Measurements from ENCODE around the gene ZFAND2B. TPM values are rescaled to one million over a fixed set of nuclear protein-coding genes. Genes with fewer than 3 reads are reported as not detected.

ZFAND2B gene
- total RNA-seq, 1 donor from 2014 or later = 52.6 TPM

DNA sequence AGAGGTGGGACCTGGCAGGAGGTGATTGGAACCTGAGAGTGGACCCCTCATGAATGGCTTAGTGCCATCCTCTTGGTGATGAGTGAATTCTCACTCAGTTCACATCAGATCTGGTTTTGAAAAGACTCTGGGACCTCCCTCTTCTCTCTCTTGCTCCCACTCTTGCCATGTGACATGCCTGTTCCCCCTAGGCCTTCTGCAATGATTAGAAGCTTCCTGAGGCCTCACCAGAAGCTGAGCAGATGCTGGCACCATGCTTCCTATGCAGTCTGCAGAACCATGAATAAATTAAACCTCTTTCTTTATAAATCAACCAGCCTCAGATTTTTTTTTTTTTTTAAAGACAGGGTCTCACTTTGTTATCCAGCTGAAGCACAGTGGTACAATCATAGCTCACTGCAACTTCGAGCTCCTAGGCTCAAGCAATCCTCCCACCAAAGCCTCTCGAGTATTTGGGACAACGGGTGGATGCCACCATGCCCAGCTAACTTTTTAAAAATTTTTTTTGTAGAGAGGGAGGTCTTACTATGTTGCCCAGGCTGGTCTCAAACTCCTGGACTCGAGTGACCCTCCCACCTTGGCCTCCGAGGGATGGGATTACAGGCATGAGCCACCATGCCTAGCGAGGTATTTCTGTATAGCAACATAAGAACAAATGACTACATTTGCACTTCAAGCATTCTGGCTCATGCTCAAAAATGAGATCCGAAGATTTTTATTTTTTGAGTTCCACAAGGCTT is 2.0 kb upstream of the ZFAND2B start:
- DNase-seq (ENCODE audit: low spot score) = no peak

DNA sequence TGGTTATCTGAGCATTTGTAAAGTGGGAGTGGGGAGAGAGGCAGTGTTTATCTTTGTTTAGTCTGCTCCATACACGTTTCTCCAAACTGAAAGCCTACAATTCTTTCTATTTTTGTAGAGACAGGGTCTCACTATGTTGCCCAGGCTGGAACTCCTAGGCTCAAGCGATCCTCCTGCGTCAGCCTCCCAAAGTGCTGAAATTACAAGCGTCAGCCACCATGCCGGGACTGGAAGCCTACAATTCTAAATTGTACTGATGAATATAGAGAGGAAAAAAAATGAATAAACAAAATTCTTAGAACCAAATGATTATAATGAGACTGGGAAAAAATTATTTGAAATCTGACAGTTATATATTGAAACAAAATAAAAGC is 1.4 kb upstream of the ZFAND2B start:
- DNase-seq (ENCODE audit: low spot score) = no peak

DNA sequence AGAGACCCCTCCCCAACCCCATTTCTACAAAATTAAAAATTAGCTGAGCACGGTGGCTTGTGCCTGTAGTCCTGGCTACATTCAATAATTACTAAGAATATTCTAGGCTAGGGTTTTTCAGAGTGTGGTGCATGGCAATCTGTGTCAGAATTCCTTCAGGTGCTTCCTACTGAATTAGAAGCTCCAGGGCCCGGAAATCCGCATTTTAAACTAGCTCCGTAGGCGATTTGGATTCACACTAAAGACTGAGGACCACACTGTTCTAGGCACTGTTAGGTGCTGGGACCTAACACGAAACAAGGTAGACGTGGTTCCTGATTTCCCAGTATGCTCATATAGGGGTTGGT is 628 bp upstream of the ZFAND2B start:
- DNase-seq (ENCODE audit: low spot score) = no peak

DNA sequence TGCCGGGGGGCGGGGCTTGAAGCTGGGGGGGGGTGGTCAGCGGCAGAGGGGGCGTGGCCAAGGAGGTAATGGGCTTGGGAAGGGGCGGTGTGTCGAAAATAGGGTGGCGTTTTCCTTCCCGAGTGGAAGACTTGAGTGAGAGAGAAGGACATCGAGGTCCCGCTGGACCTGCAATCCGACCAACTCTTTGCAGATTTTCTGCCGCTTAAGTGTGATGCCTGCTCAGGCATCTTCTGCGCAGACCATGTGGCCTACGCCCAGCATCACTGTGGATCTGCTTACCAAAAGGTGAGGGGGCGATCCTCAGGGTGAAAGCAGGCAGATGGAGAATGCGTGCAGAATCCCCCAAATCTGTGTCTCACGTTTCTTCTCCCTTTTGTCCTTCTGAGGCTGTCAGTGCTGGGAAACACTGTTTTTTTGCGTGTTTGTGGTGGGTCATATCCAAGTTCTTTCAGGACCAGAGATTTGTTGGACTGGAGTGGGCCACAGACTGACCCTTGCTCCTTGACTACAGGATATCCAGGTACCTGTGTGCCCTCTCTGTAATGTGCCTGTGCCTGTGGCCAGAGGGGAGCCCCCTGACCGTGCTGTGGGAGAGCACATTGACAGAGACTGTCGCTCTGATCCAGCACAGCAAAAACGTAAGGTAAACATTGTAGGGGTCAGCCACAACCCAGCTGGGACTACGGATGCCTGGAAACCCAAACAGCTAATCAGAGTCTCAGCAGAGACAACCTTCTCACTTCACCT is 727 bp downstream of the ZFAND2B start:
- DNase-seq (ENCODE audit: low spot score) = no peak

DNA sequence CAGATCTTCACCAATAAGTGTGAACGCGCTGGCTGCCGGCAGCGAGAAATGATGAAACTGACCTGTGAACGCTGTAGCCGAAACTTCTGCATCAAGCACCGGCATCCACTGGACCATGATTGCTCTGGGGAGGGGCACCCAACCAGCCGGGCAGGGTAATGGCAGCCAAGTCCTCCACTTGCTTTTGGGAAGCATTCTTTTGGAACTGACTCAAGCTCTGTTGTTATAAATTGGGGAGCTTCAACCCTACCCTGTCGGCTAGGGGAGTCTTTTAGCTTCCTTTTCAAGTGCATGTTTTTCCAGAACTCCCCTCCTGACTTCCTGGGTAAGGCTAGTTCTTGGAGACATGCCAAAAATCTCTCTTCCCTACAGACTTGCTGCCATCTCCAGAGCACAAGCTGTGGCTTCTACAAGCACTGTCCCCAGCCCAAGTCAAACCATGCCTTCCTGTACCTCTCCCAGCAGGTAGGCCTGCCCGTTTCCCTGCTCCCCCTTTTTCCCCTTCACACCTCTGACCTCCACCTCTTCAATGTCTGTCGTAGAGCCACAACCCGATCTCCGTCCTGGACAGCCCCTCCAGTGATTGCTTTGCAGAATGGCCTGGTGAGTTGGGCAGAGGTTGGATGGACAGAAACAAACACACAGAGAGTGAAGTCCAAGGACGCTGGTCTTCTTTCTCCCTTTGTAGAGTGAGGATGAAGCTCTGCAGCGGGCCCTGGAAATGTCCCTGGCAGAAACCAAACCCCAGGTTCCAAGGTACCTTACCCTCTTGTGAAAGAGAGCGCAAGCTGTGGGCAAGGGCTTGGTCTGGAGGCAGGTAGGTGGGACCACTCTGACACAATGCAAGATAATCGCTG is 1.5 kb downstream of the ZFAND2B start:
- no peak for DNase-seq (ENCODE audit: low spot score)

DNA sequence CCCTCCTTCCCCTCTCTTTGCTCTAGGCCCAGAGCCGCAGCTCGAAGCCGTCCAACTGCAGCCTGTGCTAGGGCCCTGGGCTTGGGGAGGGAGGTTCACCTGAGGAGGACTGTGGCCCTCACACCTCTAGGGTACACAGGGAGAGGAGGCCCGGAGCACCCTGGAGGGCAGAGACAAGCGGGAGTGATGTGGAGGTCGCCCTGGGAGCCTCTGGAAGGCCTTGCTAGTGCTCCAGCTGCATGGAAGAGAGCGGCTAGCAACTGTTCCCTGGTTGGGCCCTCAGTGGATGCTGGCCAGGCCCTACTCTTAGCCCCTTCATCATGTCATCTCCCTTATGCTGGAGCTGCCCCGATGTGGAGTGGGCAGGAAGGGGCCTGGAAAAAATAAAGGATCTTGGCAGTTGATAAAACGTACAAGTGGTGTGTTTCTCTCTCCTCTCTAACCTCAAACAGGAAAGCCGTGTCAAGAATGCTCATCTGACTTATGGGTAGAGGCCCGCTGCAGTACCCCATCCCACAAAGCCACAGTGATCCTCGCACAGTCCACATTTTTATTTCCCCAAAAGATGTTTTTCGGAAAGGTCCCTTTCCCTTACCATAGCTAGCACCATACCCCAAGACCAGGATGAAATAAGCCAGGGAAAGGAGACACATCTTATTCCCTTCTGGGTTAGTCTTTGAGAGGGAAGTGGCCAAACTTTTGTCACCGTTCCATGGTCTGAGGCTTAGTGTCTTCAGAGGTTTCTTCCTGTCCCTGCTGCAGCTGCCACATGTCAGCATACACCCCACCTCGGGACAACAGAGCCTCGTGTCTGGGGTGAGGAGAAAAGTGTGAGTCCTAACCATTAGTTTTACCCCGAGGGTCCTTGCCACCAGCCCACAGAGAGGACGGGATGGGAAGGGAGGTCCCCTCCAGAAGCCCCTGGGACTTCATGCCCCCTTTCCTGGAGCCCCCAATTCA is 2.9 kb downstream of the ZFAND2B start:
- DNase-seq (ENCODE audit: low spot score) = no peak

DNA sequence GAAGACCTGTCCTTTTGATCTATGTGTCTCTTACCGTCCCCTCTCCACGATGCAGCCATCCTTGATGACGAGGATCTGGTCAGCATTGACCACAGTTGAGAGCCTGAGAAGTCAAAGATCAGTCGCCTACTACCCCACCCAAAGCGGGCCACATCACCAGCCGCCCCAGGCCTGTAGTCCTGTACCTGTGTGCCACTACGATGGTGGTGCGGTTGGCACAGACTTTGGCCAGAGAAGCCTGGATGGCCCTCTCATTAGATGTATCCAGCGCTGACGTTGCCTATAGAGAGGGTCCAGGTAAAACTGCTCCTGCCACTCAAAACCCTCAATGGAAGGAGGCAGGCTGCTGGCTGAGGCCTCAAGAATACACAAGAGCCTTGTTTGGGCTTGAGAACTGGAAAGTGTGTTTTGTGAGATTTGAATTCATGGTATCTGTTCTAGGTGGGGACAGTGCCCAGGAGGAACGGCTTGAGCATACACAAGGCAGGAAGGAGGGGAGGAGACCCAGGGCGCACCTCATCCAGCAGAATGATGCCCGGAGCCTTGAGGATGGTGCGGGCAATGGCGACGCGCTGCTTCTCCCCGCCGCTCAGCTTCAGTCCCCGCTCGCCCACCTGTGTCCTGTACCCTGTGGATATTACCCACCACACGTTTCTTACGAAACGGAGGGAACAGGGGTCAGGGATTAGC is 3.8 kb downstream of the ZFAND2B start:
- DNase-seq (ENCODE audit: low spot score) = no peak

DNA sequence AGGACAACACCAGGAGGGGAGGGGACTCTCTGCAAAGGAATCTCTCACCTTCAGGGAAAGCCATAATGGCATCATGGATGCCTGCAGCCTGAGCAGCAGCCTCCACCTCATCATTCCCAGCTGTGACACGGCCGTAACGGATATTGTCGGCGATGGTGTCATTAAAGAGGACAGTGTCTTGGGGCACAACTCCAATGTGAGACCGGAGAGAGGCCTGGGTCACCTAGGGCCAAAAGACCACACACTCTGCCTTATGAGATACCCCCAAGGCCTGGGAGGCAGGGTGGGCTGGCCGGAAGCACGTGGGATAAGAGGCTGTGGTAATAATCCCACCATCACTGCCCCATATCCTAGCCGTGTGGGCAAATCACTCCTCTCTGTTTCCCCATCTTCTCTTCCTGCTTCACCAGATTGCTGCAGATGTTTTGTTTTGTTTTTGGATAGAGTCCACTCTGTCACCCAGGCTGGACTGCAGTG is 4.3 kb downstream of the ZFAND2B start:
- DNase-seq (ENCODE audit: low spot score) = no peak

DNA sequence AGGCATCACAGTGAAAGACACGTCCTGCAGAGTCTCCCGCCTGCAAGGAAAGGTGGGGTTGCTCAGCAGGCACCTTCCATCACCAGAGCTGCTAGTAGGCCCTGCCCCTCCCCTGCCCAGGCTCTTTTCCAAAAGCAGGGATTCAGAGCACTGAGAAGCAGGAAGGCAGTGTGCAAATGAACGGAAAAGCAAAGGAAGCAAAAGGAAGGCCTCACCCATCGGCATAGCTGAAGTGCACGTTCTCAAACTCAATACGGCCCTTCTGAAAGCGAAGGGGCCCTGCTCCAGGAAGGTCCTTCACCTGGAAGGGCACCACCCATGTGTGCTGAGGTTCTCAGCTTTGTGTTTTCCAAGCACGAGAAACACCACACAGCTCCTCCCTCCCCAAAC is 6.4 kb downstream of the ZFAND2B start:
- DNase-seq (ENCODE audit: low spot score) = no peak

DNA sequence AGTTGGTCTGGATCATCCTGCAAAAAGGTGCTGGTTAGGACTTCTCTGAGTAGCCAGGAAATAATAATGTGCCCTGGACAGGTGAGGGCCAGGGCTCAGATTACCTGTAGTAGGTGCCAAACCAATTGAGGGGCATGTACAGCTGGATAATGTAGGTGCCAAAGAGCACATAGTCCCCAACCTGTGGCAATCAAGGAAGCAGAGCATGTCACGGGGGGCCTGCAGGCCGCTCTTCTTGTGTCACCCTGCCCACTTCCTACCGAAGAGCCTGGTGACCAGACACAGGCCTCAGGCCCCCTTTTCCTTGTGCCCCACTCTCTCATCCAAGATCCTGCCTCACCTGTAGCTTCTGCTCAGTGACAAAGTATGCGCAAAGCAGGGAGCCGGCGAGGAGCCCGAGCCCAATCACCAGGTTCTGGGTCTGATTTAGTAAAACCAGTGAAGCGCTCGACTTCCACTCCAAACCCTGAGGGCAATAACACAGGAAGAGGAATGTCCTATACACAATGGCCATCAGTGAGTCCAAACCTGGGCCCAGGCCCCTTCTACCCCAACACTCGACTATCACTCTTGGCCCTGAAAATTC is 7.0 kb downstream of the ZFAND2B start:
- no peak for DNase-seq (ENCODE audit: low spot score)

DNA sequence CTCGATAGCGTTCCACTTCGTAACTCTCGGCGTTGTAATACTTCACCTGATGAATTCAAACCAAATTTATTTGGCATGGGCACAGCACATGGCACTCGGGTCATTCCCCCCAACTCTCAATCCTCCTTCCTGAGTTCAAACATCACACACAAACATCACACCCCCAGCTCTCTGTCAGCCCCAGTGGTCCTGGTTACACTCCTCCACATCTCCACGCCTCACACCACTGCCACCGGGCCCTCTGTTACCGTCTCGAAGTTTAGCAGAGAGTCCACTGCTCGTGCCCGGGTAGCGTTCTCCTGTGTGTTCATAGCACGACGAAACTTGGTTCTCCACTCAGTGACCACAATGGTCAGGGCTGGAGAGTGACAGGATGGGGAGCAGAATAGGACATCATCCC is 7.6 kb downstream of the ZFAND2B start:
- DNase-seq (ENCODE audit: low spot score) = no peak

DNA sequence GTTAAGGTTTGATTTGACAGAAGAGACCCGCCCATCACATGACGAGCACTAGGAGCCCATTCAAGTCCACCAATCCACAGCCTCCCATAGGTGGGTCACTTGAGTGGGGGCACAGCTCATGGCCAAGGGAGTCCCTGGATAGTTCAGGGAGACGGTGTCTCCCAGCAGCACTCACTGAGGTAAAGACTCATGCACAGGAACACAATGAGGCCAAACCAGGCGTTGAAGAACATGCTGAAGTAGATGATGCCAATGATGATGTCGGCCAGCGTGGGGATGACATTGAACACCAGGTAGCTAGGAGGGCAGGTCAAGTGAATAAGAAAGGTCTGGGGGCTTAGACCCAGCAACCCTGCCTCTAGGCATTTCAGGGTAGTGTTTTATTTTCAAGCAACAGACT is 8.2 kb downstream of the ZFAND2B start:
- DNase-seq (ENCODE audit: low spot score) = no peak

DNA sequence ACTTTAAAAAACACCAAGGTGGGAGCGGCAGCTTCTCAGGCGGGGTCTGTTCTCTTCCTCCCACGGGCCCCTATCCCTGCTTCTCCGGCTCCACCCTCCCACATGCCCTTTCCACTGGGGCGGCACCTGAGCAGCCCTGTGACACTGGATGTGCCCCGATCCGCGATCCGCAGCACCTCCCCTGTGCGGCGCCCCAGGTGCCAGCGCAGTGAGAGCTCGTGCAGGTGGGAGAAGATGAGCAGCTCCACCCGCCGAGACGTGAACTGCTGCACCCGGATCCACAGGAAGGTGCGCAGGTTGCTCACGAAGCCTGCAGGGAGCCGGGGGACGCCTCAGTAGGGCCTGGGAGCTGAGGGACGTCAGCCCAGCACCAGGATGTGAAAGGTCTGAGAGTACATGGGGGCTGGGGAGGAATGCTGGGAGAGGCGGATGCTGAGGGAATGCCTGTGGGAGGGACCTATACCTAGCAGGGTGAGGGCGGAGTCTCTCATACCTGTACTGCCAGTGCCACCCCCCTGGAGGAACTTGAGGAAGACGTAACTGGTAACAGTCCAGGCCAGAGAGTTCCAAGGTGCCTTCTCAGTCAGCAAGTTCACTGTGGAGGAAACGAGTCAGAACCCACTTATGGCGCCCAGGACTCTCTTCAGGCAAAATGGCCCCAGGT is 9.4 kb downstream of the ZFAND2B start:
- peak; percentile 53 for DNase-seq (ENCODE audit: low spot score)

DNA sequence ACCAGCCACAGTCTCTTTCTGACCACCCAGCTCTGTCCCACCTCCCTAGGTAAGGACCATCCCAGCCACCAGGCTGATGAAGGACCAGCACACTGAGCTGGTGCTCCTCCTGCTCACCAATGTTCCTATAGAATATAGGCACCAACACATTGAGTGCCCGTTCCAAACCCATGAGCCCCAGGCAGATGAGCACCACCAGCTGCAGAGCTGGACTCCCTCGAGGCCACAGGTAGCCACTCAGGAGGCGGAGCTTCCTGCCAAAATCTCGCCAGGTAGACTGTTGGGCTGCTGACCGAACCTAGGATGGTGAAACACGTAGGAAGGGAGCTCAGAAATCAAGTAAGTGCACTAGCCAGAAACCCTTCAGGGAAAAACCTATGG is 9.9 kb downstream of the ZFAND2B start:
- no peak for DNase-seq (ENCODE audit: low spot score)

DNA sequence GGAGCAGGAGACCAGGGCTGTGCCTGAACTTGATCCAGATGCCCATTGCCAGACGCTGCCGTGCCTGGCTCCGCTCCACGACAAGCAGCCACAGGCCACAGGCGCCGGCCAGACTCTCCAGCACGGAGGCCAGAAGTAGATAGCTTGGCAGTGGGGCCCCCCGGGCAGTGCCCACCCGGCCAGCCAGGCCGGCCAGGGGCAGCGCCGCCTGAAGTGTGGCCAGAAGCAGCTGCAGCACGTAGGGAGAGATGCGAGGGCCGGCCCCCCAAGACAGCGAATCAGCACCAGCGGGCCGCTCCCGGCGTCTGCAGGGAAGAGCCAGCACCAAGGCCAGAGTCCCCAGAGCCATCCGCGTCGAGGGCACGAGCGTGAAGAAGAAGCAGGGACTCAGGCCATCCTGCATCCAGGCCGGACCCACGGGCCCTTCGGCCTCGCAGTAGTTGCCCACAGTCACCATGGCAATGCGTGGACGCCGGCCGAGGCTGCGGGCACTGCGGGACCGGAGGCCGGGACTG is 11.7 kb downstream of the ZFAND2B start:
- DNase-seq (ENCODE audit: low spot score) = peak; percentile 50

DNA sequence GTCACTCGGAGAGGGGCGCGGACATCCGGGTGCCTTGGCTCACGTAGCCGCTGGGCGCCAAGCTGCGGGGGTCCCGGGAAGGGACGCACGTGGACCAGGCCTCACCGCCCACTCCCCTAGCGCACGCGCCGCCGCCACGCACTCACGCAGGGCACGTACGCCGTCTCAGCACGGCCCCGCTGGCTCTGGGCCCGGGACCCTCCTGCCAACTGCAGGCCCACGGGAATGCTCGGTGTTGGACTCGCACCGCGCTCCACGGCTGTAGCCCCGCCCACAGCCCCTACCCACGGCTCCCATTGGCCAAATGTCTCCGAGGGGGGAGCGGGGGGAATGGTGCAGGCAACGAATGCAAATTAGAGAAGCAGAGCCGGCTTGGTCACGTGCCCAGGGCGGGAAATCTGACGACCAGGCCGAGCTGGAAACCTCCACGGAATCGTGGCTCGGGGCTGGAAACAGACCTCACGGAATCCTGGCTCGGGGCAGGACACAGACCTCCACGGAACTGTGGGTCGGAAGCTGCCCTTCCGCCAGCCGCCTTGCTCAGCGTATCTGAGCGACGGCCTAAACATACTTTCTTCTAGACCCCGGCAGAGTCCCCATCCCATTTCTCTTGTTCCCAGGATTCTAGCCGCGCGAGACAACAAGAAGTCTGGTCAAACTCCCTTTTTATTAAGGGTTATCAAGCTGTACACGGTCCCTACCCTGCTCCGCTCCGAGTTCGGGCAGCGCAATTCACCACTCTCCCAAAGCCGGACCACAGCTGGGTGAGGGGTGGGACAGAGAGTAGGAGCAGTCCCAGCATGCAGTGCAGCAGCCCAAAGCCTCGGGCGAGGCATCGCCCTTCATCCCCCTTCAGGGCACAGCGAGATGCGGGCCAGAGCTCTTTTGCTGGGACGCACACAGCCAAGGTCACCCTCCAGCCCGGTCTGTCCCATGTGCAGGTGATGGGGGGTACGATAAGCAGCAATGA is 12.4 kb downstream of the ZFAND2B start, which contains the start of gene ABCB6:
ABCB6 (minus strand) TSS at position 227 of the 970 bp plus-strand sequence. CDS start 285 bp downstream, outside the sequence.
- peak; percentile 96 for DNase-seq (ENCODE audit: low spot score)

DNA sequence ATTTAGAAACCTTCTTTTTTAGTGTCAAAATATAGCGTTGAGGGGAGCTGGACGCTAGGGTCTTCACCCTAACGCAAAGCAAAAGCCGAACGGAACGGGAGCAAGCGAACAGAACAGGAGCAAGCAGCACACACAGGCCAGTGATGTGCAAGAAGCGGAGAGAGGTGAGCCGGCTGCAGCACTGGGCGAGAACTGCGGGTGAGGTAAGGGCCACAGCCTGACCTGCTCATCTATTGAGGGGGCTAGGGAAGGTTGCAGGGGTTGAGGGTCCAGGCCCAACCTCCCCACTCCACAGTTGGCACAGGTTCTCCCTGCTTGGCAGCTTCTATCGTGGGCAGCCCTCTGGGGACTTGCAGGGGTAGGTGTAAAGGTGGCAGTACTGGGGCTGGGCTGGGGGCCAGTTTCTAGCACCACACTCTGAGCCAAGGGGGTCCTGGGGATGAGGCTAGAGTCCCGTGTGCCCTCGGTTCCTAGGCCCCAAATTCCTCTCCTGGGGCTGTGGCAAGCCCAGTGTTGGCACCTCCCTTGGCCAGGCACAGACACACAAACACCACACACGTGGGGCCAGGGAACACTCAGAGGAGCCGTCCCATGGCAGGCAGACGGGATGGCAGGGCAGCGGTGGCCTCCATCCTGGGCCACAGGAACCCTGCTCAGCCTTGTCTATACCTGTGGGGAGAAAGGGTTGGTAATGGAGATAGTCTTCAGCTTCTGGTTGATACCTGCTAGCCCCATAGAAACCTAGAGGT is 13.4 kb downstream of the ZFAND2B start:
- DNase-seq (ENCODE audit: low spot score) = no peak
